ENCODE measurements around the gene EVC.

EVC gene

DNA sequence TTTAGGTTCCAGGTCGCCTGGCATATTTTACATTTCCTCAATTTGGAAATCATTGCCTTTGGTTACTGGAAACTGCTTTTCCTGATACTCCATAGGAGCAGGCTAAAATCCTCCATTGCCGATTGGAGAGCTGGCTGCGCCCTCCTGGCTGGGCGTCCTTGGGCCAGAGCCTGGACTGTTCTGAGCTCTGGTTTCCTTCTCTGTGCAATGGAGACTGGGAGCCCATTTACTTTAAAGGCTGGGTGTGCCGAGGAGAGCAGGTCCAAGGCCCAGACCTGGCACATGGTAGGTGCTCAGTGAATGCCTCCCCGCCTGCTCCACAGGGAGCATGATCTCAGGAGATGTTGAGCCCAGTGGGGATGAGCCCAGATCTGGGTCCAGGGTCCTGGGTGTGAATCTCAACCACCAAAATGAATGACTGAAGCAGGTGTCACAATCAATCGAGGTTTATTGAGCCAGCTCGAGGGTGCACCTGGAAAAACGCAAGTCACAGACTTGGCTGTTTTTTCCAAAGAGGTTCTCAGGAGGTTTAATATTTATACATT is 50.0 kb downstream of the EVC start:
- TF ChIP-seq, protein P1, sequence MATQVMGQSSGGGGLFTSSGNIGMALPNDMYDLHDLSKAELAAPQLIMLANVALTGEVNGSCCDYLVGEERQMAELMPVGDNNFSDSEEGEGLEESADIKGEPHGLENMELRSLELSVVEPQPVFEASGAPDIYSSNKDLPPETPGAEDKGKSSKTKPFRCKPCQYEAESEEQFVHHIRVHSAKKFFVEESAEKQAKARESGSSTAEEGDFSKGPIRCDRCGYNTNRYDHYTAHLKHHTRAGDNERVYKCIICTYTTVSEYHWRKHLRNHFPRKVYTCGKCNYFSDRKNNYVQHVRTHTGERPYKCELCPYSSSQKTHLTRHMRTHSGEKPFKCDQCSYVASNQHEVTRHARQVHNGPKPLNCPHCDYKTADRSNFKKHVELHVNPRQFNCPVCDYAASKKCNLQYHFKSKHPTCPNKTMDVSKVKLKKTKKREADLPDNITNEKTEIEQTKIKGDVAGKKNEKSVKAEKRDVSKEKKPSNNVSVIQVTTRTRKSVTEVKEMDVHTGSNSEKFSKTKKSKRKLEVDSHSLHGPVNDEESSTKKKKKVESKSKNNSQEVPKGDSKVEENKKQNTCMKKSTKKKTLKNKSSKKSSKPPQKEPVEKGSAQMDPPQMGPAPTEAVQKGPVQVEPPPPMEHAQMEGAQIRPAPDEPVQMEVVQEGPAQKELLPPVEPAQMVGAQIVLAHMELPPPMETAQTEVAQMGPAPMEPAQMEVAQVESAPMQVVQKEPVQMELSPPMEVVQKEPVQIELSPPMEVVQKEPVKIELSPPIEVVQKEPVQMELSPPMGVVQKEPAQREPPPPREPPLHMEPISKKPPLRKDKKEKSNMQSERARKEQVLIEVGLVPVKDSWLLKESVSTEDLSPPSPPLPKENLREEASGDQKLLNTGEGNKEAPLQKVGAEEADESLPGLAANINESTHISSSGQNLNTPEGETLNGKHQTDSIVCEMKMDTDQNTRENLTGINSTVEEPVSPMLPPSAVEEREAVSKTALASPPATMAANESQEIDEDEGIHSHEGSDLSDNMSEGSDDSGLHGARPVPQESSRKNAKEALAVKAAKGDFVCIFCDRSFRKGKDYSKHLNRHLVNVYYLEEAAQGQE (IDR thresholded peaks at IDR 0.05; ENCODE audit: insufficient read depth in 1 of 2, low read depth in 2 of 2, low read length in 2 of 2) = no peak
- TF ChIP-seq SIN3A (IDR thresholded peaks at IDR 0.05; ENCODE audit: borderline replicate concordance, insufficient read depth, low read length) (no peak), FOXP2 (optimal IDR thresholded peaks at IDR 0.05; ENCODE audit: borderline replicate concordance, extremely low read depth, extremely low read length, insufficient read depth) (no peak), TAF1 (IDR thresholded peaks at IDR 0.05; ENCODE audit: borderline replicate concordance, insufficient read depth, low read length) (no peak), POLR2AphosphoS5 (IDR thresholded peaks at IDR 0.05; ENCODE audit: low read depth, low read length) (no peak)

DNA sequence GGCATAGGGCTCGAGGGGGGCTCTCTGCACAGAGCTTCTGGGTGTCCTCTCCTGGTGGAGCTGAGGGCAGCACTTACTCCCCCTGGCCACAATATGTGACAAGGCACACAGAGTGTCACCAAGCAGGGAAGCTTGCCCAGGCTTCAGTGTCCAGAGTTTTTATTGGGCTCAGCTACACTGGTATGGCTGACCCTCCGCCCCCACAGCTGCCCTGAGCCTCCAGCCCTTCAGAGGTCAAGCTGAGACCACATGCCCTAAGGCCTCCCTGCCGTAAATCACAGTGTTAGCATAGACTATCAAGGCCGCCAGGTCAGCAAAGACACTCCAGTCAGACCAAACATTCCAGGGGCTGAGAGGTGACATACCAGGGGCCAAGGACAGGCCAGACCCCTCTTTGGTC is 59.0 kb downstream of the EVC start:
- TF ChIP-seq TAF1 (IDR thresholded peaks at IDR 0.05; ENCODE audit: borderline replicate concordance, insufficient read depth, low read length) (no peak), SIN3A (IDR thresholded peaks at IDR 0.05; ENCODE audit: borderline replicate concordance, insufficient read depth, low read length) (no peak), POLR2AphosphoS5 (IDR thresholded peaks at IDR 0.05; ENCODE audit: low read depth, low read length) (no peak), FOXP2 (optimal IDR thresholded peaks at IDR 0.05; ENCODE audit: borderline replicate concordance, extremely low read depth, extremely low read length, insufficient read depth) (no peak)
- TF ChIP-seq, protein P1 (IDR thresholded peaks at IDR 0.05; ENCODE audit: insufficient read depth in 1 of 2, low read depth in 2 of 2, low read length in 2 of 2) = no peak

GRCh38 chr4:5772528-5773270 is 61.7 kb downstream of the EVC start:
- TF ChIP-seq TAF1 (IDR thresholded peaks at IDR 0.05; ENCODE audit: borderline replicate concordance, insufficient read depth, low read length) (no peak), FOXP2 (optimal IDR thresholded peaks at IDR 0.05; ENCODE audit: borderline replicate concordance, extremely low read depth, extremely low read length, insufficient read depth) (no peak), POLR2AphosphoS5 (IDR thresholded peaks at IDR 0.05; ENCODE audit: low read depth, low read length) (no peak), SIN3A (IDR thresholded peaks at IDR 0.05; ENCODE audit: borderline replicate concordance, insufficient read depth, low read length) (no peak)
- TF ChIP-seq, protein P1 (IDR thresholded peaks at IDR 0.05; ENCODE audit: insufficient read depth in 1 of 2, low read depth in 2 of 2, low read length in 2 of 2) = no peak

- TF ChIP-seq POLR2AphosphoS5 (IDR thresholded peaks at IDR 0.05; ENCODE audit: low read depth, low read length) = no peak
- TF ChIP-seq, protein P1 (IDR thresholded peaks at IDR 0.05; ENCODE audit: insufficient read depth in 1 of 2, low read depth in 2 of 2, low read length in 2 of 2) = no peak
- TF ChIP-seq TAF1 (IDR thresholded peaks at IDR 0.05; ENCODE audit: borderline replicate concordance, insufficient read depth, low read length) = no peak
- no peak for TF ChIP-seq SIN3A (IDR thresholded peaks at IDR 0.05; ENCODE audit: borderline replicate concordance, insufficient read depth, low read length)
- TF ChIP-seq FOXP2 (optimal IDR thresholded peaks at IDR 0.05; ENCODE audit: borderline replicate concordance, extremely low read depth, extremely low read length, insufficient read depth) = no peak
Observed at GRCh38 chr4:5773271-5773555, 62.2 kb downstream of the EVC start.
